Measurements from ENCODE around the gene SLC35E1. TPM values are rescaled to one million over a fixed set of nuclear protein-coding genes. Genes with fewer than 3 reads are reported as not detected.

Gene SLC35E1
- polyA plus RNA-seq, 6 donors from 2014 or later, result 15.4 to 26.2 (median 19.4) TPM

GRCh38 chr19:16607819-16608218, 35.6 kb upstream of the SLC35E1 start:
- Mint-ChIP-seq H3K27me3 (no peaks in the 10 kb centered on the region), H3K27ac (peak overlapping the region in 5 of 6 donors; percentile 29 to 94 (median 83)), H3K4me1 (peaks cover 53 to 76% (median 63%) of the 10 kb centered on the region in 3 donors), H3K4me3 (peak overlapping the region in 6 of 8 donors; percentile 1 to 76 (median 32)), H3K9me3 (no peaks in the 10 kb centered on the region), H3K36me3 (no peaks in the 10 kb centered on the region)
- ATAC-seq (ENCODE audit: low read depth in 2 of 2) (no peak), DNase-seq (no peak)

- ATAC-seq (ENCODE audit: low read depth in 2 of 2) (no peak), DNase-seq (no peak)
- H3K4me3 Mint-ChIP-seq, result peak overlapping the region in 4 of 8 donors; percentile 12 to 59 (median 33)
- no peaks in the 10 kb centered on the region for H3K9me3 Mint-ChIP-seq
- peaks cover 50 to 70% (median 53%) of the 10 kb centered on the region in 3 donors for H3K4me1 Mint-ChIP-seq
- H3K27me3 Mint-ChIP-seq, result no peaks in the 10 kb centered on the region
- H3K27ac Mint-ChIP-seq, result peak overlapping the region in 5 of 6 donors; percentile 68 to 83 (median 76)
- H3K36me3 Mint-ChIP-seq, result no peaks in the 10 kb centered on the region
Measured at GRCh38 chr19:16605553-16605994, 33.4 kb upstream of the SLC35E1 start.

GRCh38 chr19:16605115-16605514, 32.9 kb upstream of the SLC35E1 start:
- Mint-ChIP-seq H3K4me3 (peak overlapping the region in 4 of 8 donors; percentile 12 to 39 (median 22)), H3K9me3 (no peaks in the 10 kb centered on the region), H3K36me3 (no peaks in the 10 kb centered on the region), H3K27me3 (no peaks in the 10 kb centered on the region), H3K4me1 (peaks cover 49 to 70% (median 55%) of the 10 kb centered on the region in 3 donors), H3K27ac (peak overlapping the region; percentile 57 to 94 (median 78))
- ATAC-seq (ENCODE audit: low read depth in 2 of 2), result no peak
- DNase-seq, result no peak

- H3K4me3 Mint-ChIP-seq, result peak overlapping the region in 2 of 8 donors; percentile 12 to 16
- peak overlapping the region in 2 of 6 donors; percentile 81 to 90 for H3K27ac Mint-ChIP-seq
- ATAC-seq (ENCODE audit: low read depth in 2 of 2) (no peak), DNase-seq (no peak)
- H3K36me3 Mint-ChIP-seq, result no peaks in the 10 kb centered on the region
- H3K9me3 Mint-ChIP-seq, result no peaks in the 10 kb centered on the region
- H3K4me1 Mint-ChIP-seq, result peaks cover 49 to 66% (median 57%) of the 10 kb centered on the region in 3 donors
- H3K27me3 Mint-ChIP-seq, result no peaks in the 10 kb centered on the region
Measured at GRCh38 chr19:16604615-16605014, 32.4 kb upstream of the SLC35E1 start.

GRCh38 chr19:16603090-16603489, 30.9 kb upstream of the SLC35E1 start:
- Mint-ChIP-seq H3K36me3 (no peaks in the 10 kb centered on the region), H3K9me3 (no peaks in the 10 kb centered on the region), H3K27me3 (no peaks in the 10 kb centered on the region), H3K4me3 (no peak overlapping the region), H3K27ac (peak overlapping the region in 2 of 6 donors; percentile 15 to 54), H3K4me1 (peaks cover 49 to 67% (median 61%) of the 10 kb centered on the region in 3 donors)
- DNase-seq (no peak), ATAC-seq (ENCODE audit: low read depth in 2 of 2) (no peak)

- no peaks in the 10 kb centered on the region for H3K9me3 Mint-ChIP-seq
- no peaks in the 10 kb centered on the region for H3K36me3 Mint-ChIP-seq
- peak overlapping the region in 3 of 6 donors; percentile 31 to 73 (median 61) for H3K27ac Mint-ChIP-seq
- ATAC-seq (ENCODE audit: low read depth in 2 of 2) (no peak), DNase-seq (no peak)
- H3K4me1 Mint-ChIP-seq, result peaks cover 51 to 65% (median 65%) of the 10 kb centered on the region in 3 donors
- H3K4me3 Mint-ChIP-seq, result peak overlapping the region in 1 of 8 donors; percentile 25
- H3K27me3 Mint-ChIP-seq, result no peaks in the 10 kb centered on the region
Measured at GRCh38 chr19:16601378-16602052, 29.3 kb upstream of the SLC35E1 start.

GRCh38 chr19:16600824-16601223, 28.6 kb upstream of the SLC35E1 start:
- Mint-ChIP-seq H3K27ac (peak overlapping the region in 4 of 6 donors; percentile 31 to 87 (median 82)), H3K9me3 (no peaks in the 10 kb centered on the region), H3K27me3 (no peaks in the 10 kb centered on the region), H3K4me1 (peaks cover 53 to 69% (median 66%) of the 10 kb centered on the region in 3 donors), H3K36me3 (no peaks in the 10 kb centered on the region), H3K4me3 (no peak overlapping the region)
- no peak for ATAC-seq (ENCODE audit: low read depth in 2 of 2)
- DNase-seq, result no peak

GRCh38 chr19:16599655-16600346, 27.6 kb upstream of the SLC35E1 start:
- Mint-ChIP-seq H3K9me3 (no peaks in the 10 kb centered on the region), H3K27me3 (no peaks in the 10 kb centered on the region), H3K4me3 (no peak overlapping the region), H3K4me1 (peaks cover 53 to 69% (median 66%) of the 10 kb centered on the region in 3 donors), H3K36me3 (no peaks in the 10 kb centered on the region), H3K27ac (peak overlapping the region in 3 of 6 donors; percentile 47 to 81 (median 71))
- ATAC-seq (ENCODE audit: low read depth in 2 of 2), result peak in 1 of 2 donors; percentile 25
- no peak for DNase-seq

- H3K4me3 Mint-ChIP-seq, result no peak overlapping the region
- H3K36me3 Mint-ChIP-seq, result no peaks in the 10 kb centered on the region
- no peaks in the 10 kb centered on the region for H3K9me3 Mint-ChIP-seq
- peak overlapping the region in 3 of 6 donors; percentile 71 to 86 (median 85) for H3K27ac Mint-ChIP-seq
- no peaks in the 10 kb centered on the region for H3K27me3 Mint-ChIP-seq
- no peak for DNase-seq
- peaks cover 55 to 69% (median 66%) of the 10 kb centered on the region in 3 donors for H3K4me1 Mint-ChIP-seq
- ATAC-seq (ENCODE audit: low read depth in 2 of 2), result no peak
Measured at GRCh38 chr19:16598848-16599247, 26.6 kb upstream of the SLC35E1 start.

- H3K4me3 Mint-ChIP-seq, result no peak overlapping the region
- ATAC-seq (ENCODE audit: low read depth in 2 of 2), result no peak
Measured at GRCh38 chr19:16596399-16596798, 24.2 kb upstream of the SLC35E1 start.

GRCh38 chr19:16595097-16595496, 22.9 kb upstream of the SLC35E1 start:
- Mint-ChIP-seq H3K27me3 (no peaks in the 10 kb centered on the region), H3K4me3 (peak overlapping the region; percentile 38 to 87 (median 79)), H3K36me3 (no peaks in the 10 kb centered on the region), H3K4me1 (peaks cover 62 to 83% (median 76%) of the 10 kb centered on the region in 3 donors), H3K27ac (peak overlapping the region; percentile 57 to 97 (median 84)), H3K9me3 (no peaks in the 10 kb centered on the region)
- DNase-seq (no peak), ATAC-seq (ENCODE audit: low read depth in 2 of 2) (no peak)

More at GRCh38 chr19:16596399-16596798, 24.2 kb upstream of the SLC35E1 start:
- no peaks in the 10 kb centered on the region for H3K9me3 Mint-ChIP-seq
- H3K27ac Mint-ChIP-seq, result peak overlapping the region in 3 of 6 donors; percentile 62 to 94 (median 76)
- H3K36me3 Mint-ChIP-seq, result no peaks in the 10 kb centered on the region
- H3K27me3 Mint-ChIP-seq, result no peaks in the 10 kb centered on the region
- peaks cover 57 to 79% (median 78%) of the 10 kb centered on the region in 3 donors for H3K4me1 Mint-ChIP-seq
- DNase-seq, result no peak

GRCh38 chr19:16594681-16595091, 22.5 kb upstream of the SLC35E1 start:
- ATAC-seq (ENCODE audit: low read depth in 2 of 2), result peak; percentile 61 to 65
- Mint-ChIP-seq H3K4me1 (peaks cover 67 to 86% (median 80%) of the 10 kb centered on the region in 3 donors), H3K9me3 (no peaks in the 10 kb centered on the region), H3K4me3 (peak overlapping the region; percentile 38 to 87 (median 79)), H3K27me3 (no peaks in the 10 kb centered on the region), H3K27ac (peak overlapping the region; percentile 57 to 97 (median 84)), H3K36me3 (no peaks in the 10 kb centered on the region)
- peak; percentile 26 for DNase-seq

GRCh38 chr19:16594131-16594586, 21.9 kb upstream of the SLC35E1 start:
- Mint-ChIP-seq H3K27me3 (no peaks in the 10 kb centered on the region), H3K27ac (peak overlapping the region; percentile 57 to 97 (median 94)), H3K4me3 (peak overlapping the region; percentile 38 to 87 (median 79))

More at GRCh38 chr19:16594131-16594586, 21.9 kb upstream of the SLC35E1 start:
- no peaks in the 10 kb centered on the region for H3K36me3 Mint-ChIP-seq
- DNase-seq, result peak; percentile 68
- ATAC-seq (ENCODE audit: low read depth in 2 of 2), result peak; percentile 86 to 87
- H3K9me3 Mint-ChIP-seq, result no peaks in the 10 kb centered on the region
- H3K4me1 Mint-ChIP-seq, result peaks cover 70 to 86% (median 82%) of the 10 kb centered on the region in 3 donors

All from naive B cell (primary cell).